ENCODE measurements around the gene STMP1. TPM values are rescaled to one million over a fixed set of nuclear protein-coding genes. Genes with fewer than 3 reads are reported as not detected.
A peak's percentile ranks its signal among the peaks of the same experiment; 100 is the strongest.

STMP1 gene
- polyA plus RNA-seq, 1 donor (not counting 4 experiments of a cell fraction or from before 2014, with no cell fraction given): 30.5 TPM

GRCh38 chr7:135704074-135704473 is 41.8 kb downstream of the STMP1 start:
- H3K9ac ChIP-seq (ENCODE audit: control insufficient read depth, extremely low read depth, insufficient read depth, low read length): no peak overlapping the region
- H3K4me1 ChIP-seq (ENCODE audit: control insufficient read depth, extremely low read depth, insufficient read depth, low read length): peaks cover 34% of the 10 kb centered on the region
- no peaks in the 10 kb centered on the region for H3K9me1 ChIP-seq (ENCODE audit: control insufficient read depth, extremely low read depth, insufficient read depth, low read length)
- DNase-seq (ENCODE audit: low read depth, low spot score): no peak
- dilution Hi-C loops (cut with MboI; ENCODE audit: extremely low pct_ligation_motif_present, low sequenced_read_pairs): no loop called here
- no peak for TF ChIP-seq EZH2 (IDR thresholded peaks at IDR 0.05; ENCODE audit: low read length)
- peak; percentile 15 to 20 (median 19) for TF ChIP-seq CTCF (optimal IDR thresholded peaks at IDR 0.05 in 1 of 3, IDR thresholded peaks at IDR 0.05 in 1 of 3, conservative IDR thresholded peaks at IDR 0.05 in 1 of 3; ENCODE audit: extremely low read depth in 1 of 3, insufficient read depth in 2 of 3, low read length in 3 of 3)
- H3K4me2 ChIP-seq (ENCODE audit: control insufficient read depth, extremely low read depth, insufficient read depth, low read depth, low read length): no peak overlapping the region
- no peak overlapping the region for H3K4me3 ChIP-seq (ENCODE audit: control insufficient read depth in 2 of 3, extremely low read depth in 1 of 3, insufficient read depth in 2 of 3, low read depth in 1 of 3, low read length in 3 of 3)
- H3K79me2 ChIP-seq (ENCODE audit: control insufficient read depth, insufficient read depth, low read length): no peaks in the 10 kb centered on the region
- no peaks in the 10 kb centered on the region for H3K9me3 ChIP-seq (ENCODE audit: control insufficient read depth, low read depth, low read length)
- no peak for FAIRE-seq
- no peak overlapping the region for H2AFZ ChIP-seq (ENCODE audit: control insufficient read depth, low read length)
- H3K36me3 ChIP-seq (ENCODE audit: control insufficient read depth in 2 of 2, extremely low read depth in 1 of 2, insufficient read depth in 2 of 2, low read length in 2 of 2): peaks cover 0 to 2% of the 10 kb centered on the region in 2 experiments
- no peaks in the 10 kb centered on the region for H3K27me3 ChIP-seq (ENCODE audit: control insufficient read depth, extremely low read depth, insufficient read depth, low read length)
- no peak overlapping the region for H3K27ac ChIP-seq (ENCODE audit: control insufficient read depth, insufficient read depth, low read length)
- H4K20me1 ChIP-seq (ENCODE audit: control insufficient read depth, extremely low read depth, insufficient read depth, low read length): no peaks in the 10 kb centered on the region

- no peak for FAIRE-seq
Measured at GRCh38 chr7:135704698-135705097, 42.4 kb downstream of the STMP1 start.

More at GRCh38 chr7:135704698-135705097, 42.4 kb downstream of the STMP1 start:
- Histone ChIP-seq H3K27me3 (ENCODE audit: control insufficient read depth, extremely low read depth, insufficient read depth, low read length) (no peaks in the 10 kb centered on the region), H3K36me3 (ENCODE audit: control insufficient read depth in 2 of 2, extremely low read depth in 1 of 2, insufficient read depth in 2 of 2, low read length in 2 of 2) (peaks cover 0 to 2% of the 10 kb centered on the region in 2 experiments), H2AFZ (ENCODE audit: control insufficient read depth, low read length) (no peak overlapping the region), H3K27ac (ENCODE audit: control insufficient read depth, insufficient read depth, low read length) (no peak overlapping the region), H3K9me3 (ENCODE audit: control insufficient read depth, low read depth, low read length) (no peaks in the 10 kb centered on the region), H3K79me2 (ENCODE audit: control insufficient read depth, insufficient read depth, low read length) (no peaks in the 10 kb centered on the region), H3K9ac (ENCODE audit: control insufficient read depth, extremely low read depth, insufficient read depth, low read length) (no peak overlapping the region), H3K4me3 (ENCODE audit: control insufficient read depth in 2 of 3, extremely low read depth in 1 of 3, insufficient read depth in 2 of 3, low read depth in 1 of 3, low read length in 3 of 3) (no peak overlapping the region), H3K9me1 (ENCODE audit: control insufficient read depth, extremely low read depth, insufficient read depth, low read length) (no peaks in the 10 kb centered on the region), H3K4me2 (ENCODE audit: control insufficient read depth, extremely low read depth, insufficient read depth, low read depth, low read length) (no peak overlapping the region), H4K20me1 (ENCODE audit: control insufficient read depth, extremely low read depth, insufficient read depth, low read length) (no peaks in the 10 kb centered on the region), H3K4me1 (ENCODE audit: control insufficient read depth, extremely low read depth, insufficient read depth, low read length) (peaks cover 34% of the 10 kb centered on the region)
- no peak for DNase-seq (ENCODE audit: low read depth, low spot score)
- dilution Hi-C loops (cut with MboI; ENCODE audit: extremely low pct_ligation_motif_present, low sequenced_read_pairs): no loop called here
- TF ChIP-seq EZH2 (IDR thresholded peaks at IDR 0.05; ENCODE audit: low read length) (no peak), CTCF (optimal IDR thresholded peaks at IDR 0.05 in 1 of 3, IDR thresholded peaks at IDR 0.05 in 1 of 3, conservative IDR thresholded peaks at IDR 0.05 in 1 of 3; ENCODE audit: extremely low read depth in 1 of 3, insufficient read depth in 2 of 3, low read length in 3 of 3) (no peak)

All from keratinocyte (primary cell).